Ascending aorta (tissue), 2 donors: ENCODE data around the gene CPXCR1. TPM values are rescaled to one million over a fixed set of nuclear protein-coding genes. Genes with fewer than 3 reads are reported as not detected.
"Not testable (repeated sequence)": the region's sequence is repeated elsewhere in the genome, so short reads cannot be mapped to it uniquely, and the experiment has no call there.

Experiments used
- DNase-seq, 2 donors: peaks; one replicate each; pipeline ENCODE4 v3.0.0-alpha.2; 2019; ENCODE audit warnings: low spot score in 2 of 2
- H3K27ac ChIP-seq, 2 donors: fragments of 200-600 bp; sonication (generic); one replicate each; pipeline ENCODE4 v1.5.1; 2016 to 2017; ENCODE audit warnings: mild to moderate bottlenecking in 1 of 2
- H3K27me3 ChIP-seq: fragments of 200-600 bp; sonication (generic); one replicate; pipeline ENCODE4 v1.5.1; 2017
- H3K36me3 ChIP-seq, 2 donors: fragments of 200-600 bp; sonication (generic); one replicate each; pipeline ENCODE4 v1.5.1; 2016
- H3K4me1 ChIP-seq, 2 donors: fragments of 200-600 bp; sonication (generic); one replicate each; pipeline ENCODE4 v1.5.1; 2016 to 2017; ENCODE audit warnings: mild to moderate bottlenecking in 1 of 2
- H3K4me3 ChIP-seq, 2 donors: fragments of 200-600 bp; sonication (generic); one replicate each; pipeline ENCODE4 v1.5.1; 2016 to 2017; ENCODE audit warnings: mild to moderate bottlenecking in 1 of 2
- H3K9me3 ChIP-seq, 2 donors: fragments of 200-600 bp; sonication (generic); one replicate each; pipeline ENCODE4 v1.5.1; 2016
- intact Hi-C: fragments of 100-400 bp; cut with DNase I; formaldehyde crosslinking; loops from one replicate; pipeline ENCODE4 v1.15.1; 2023
- total RNA-seq: library from RNA; depleted of rRNA; stranded (reverse); fragments of >200 nt; gene quantifications from one replicate; pipeline ENCODE4 v1.1.0, GENCODE V29; 2016
- TF ChIP-seq, protein P1 (sequence below), 3 experiments: fragments of 200-600 bp in 2 of 3; fragments of 450-650 bp in 1 of 3; sonication (generic) in 2 of 3; IDR thresholded peaks; one replicate each; pipeline ENCODE4 v1.5.1; 2016 to 2019; ENCODE audit warnings: antibody characterized with exemption in 3 of 3, mild to moderate bottlenecking in 1 of 3, moderate library complexity in 1 of 3

Gene CPXCR1
- not detected for total RNA-seq

DNA sequence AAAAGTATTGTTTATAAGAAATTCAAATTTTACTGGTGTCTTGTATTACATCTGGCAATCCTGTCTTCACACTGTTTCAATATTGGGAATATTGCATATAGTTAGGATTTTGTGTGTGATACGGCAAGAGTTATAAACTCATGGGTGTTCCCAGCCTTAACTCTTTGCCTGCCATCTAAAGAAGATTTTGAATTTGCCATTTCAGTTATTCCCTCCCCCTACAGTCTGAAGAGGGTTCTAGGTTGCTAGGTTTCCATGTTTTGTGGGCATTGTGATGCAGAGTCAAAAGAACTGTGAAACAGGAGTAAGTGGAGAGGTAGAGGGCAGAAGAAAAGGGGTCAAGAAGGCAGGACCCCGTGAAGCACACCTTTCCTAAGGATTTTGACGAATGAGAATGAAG lies at the start of gene CPXCR1:
Gene CPXCR1, plus strand, starts transcription at position 301 of the 400 bp plus-strand sequence. CDS start 6,190 bp downstream, outside the sequence.
- Histone ChIP-seq H3K9me3 (no peaks in the 10 kb centered on the region), H3K27ac (no peak within 1 kb of the TSS), H3K4me3 (no peak within 1 kb of the TSS), H3K27me3 (no peaks in the 10 kb centered on the region), H3K36me3 (no peaks in the 10 kb centered on the region), H3K4me1 (no peaks in the 10 kb centered on the region)
- intact Hi-C loops, result no loop called here
- TF ChIP-seq, protein P1, sequence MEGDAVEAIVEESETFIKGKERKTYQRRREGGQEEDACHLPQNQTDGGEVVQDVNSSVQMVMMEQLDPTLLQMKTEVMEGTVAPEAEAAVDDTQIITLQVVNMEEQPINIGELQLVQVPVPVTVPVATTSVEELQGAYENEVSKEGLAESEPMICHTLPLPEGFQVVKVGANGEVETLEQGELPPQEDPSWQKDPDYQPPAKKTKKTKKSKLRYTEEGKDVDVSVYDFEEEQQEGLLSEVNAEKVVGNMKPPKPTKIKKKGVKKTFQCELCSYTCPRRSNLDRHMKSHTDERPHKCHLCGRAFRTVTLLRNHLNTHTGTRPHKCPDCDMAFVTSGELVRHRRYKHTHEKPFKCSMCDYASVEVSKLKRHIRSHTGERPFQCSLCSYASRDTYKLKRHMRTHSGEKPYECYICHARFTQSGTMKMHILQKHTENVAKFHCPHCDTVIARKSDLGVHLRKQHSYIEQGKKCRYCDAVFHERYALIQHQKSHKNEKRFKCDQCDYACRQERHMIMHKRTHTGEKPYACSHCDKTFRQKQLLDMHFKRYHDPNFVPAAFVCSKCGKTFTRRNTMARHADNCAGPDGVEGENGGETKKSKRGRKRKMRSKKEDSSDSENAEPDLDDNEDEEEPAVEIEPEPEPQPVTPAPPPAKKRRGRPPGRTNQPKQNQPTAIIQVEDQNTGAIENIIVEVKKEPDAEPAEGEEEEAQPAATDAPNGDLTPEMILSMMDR (IDR thresholded peaks at IDR 0.05), result no peak
- no peak for DNase-seq

DNA sequence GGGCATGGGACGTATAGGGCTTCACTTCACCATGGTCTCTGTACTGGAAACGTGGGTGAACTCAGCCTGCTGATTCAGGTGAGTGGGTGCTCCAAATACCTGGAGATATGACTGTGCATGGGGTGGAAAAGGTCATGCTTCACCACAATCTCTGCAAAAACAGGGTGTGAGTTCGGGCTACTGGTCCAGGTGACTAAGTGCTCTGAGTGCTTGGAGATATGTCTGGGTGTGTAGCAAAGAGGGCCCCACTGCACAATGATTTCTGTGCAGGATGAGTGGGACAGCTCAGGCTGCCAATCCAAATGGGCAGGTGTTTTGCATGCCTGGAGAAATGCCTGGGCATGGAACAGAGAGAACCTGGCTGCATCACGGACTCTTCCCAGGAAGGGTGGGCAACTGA lies 11.2 kb upstream of the CPXCR1 start:
- H3K9me3 ChIP-seq, result no peaks in the 10 kb centered on the region

DNA sequence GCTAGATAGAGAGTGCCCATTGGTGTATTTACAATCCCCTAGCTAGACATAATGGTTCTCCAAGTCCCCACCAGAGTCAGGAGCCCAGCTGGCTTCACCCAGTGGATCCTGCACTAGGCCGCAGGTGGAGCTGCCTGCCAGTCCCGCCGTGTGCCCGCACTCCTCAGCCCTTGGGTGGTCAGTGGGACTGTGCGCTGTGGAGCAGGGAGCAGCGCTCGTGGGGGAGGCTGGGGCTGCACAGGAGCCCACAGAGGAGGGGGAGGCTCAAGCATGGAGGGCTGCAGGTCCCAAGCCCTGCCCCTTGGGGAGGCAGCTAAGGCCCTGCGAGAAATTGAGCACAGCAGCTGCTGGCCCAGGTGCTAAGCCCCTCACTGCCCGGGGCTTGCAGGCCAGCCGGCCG lies 810 bp upstream of the CPXCR1 start:
- intact Hi-C loops, H3K4me3 ChIP-seq, DNase-seq, H3K27me3 ChIP-seq, H3K27ac ChIP-seq, H3K4me1 ChIP-seq, H3K9me3 ChIP-seq, H3K36me3 ChIP-seq: not testable (repeated sequence)

More for the DNA sequence above, 11.2 kb upstream of the CPXCR1 start:
- Histone ChIP-seq H3K4me1 (no peaks in the 10 kb centered on the region), H3K36me3 (no peaks in the 10 kb centered on the region), H3K4me3 (no peak overlapping the region), H3K27ac (no peak overlapping the region), H3K27me3 (no peaks in the 10 kb centered on the region)
- no peak for DNase-seq
- intact Hi-C loops, result no loop called here
- TF ChIP-seq, protein P1 (IDR thresholded peaks at IDR 0.05), result no peak

DNA sequence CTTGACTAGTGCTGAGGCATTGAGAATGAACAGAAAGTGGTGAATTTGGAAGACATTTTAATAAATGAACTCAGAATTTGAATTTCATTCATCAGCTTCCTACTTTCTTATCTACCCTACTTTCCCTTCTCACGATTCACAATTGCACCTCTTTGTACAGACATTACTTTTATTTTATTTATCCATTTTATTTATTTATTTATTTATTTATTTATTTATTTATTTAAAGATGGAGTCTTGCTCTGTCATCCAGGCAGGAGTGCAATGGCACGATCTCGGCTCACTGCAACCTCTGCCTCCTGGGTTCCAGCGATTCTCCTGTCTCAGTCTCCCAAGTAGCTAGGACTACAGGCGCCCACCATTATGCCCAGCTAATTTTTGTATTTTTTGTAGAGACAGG lies 5.3 kb downstream of the CPXCR1 start:
- DNase-seq, H3K36me3 ChIP-seq, H3K27me3 ChIP-seq, H3K27ac ChIP-seq, H3K4me1 ChIP-seq, intact Hi-C loops, H3K9me3 ChIP-seq, H3K4me3 ChIP-seq: not testable (repeated sequence)

DNA sequence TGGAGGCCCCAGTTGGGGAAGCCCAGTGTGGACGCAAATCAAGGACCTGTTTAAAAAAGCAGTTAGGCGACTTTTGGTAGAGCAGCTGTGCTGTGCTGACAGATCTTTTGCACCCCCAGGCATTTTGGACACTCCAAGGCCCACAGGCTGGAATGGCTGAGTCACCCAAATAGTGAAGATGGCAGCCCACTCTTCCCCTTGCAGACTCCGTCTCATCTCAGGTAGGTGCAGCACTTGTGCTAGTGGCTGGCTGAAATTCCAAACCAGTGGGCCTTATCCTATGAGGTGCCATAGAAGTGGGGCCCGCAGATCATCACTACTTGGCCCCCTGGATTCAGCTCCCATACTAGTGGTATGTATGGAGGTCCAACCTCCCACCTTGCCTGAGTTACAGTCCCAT lies 42.8 kb downstream of the CPXCR1 start:
- no peaks in the 10 kb centered on the region for H3K9me3 ChIP-seq
- no peak overlapping the region for H3K27ac ChIP-seq
- no peak for DNase-seq
- H3K4me3 ChIP-seq, result no peak overlapping the region
- TF ChIP-seq, protein P1 (IDR thresholded peaks at IDR 0.05), result no peak
- H3K27me3 ChIP-seq, result no peaks in the 10 kb centered on the region
- intact Hi-C loops, result no loop called here
- no peaks in the 10 kb centered on the region for H3K36me3 ChIP-seq
- H3K4me1 ChIP-seq, result no peaks in the 10 kb centered on the region
